ENCODE results near the gene PIGO. TPM values are rescaled to one million over a fixed set of nuclear protein-coding genes. Genes with fewer than 3 reads are reported as not detected.

Gene PIGO
- total and polyA plus RNA-seq, 9 of the 15 experiments (the other 6 are each of a cell fraction or from before 2014, with no cell fraction given): 5.4 to 13.7 (median 9.7) TPM

- TF ChIP-seq CLOCK (CRISPR knock-in tag; IDR thresholded peaks at IDR 0.05; ENCODE audit: borderline replicate concordance): no peak
- TF ChIP-seq PTRF (tag; IDR thresholded peaks at IDR 0.05): no peak
- TF ChIP-seq ZNF318 (IDR thresholded peaks at IDR 0.05; ENCODE audit: borderline replicate concordance in 1 of 2, low read depth in 1 of 2): no peak
- no peak for TF ChIP-seq RNF2 (IDR thresholded peaks at IDR 0.05)
- no peak for TF ChIP-seq ZNF124 (CRISPR knock-in tag; IDR thresholded peaks at IDR 0.05)
- no peak for TF ChIP-seq ZNF561 (CRISPR knock-in tag; conservative IDR thresholded peaks at IDR 0.05)
- no peak for TF ChIP-seq MTA2 (IDR thresholded peaks at IDR 0.05; ENCODE audit: low read depth)
- TF ChIP-seq FOXA1 (IDR thresholded peaks at IDR 0.05; ENCODE audit: borderline replicate concordance): no peak
- TF ChIP-seq ZFX (CRISPR knock-in tag; IDR thresholded peaks at IDR 0.05): no peak
- peak; percentile 86 for TF ChIP-seq RFX1 (IDR thresholded peaks at IDR 0.05)
- TF ChIP-seq TCF7L2 (IDR thresholded peaks at IDR 0.05; ENCODE audit: low read depth, low read length): no peak
- TF ChIP-seq POLR2B (IDR thresholded peaks at IDR 0.05; ENCODE audit: low read depth, partially characterized antibody): peak; percentile 81
- 0 out of 2 replicates have a peak, but pooled peaks have one; percentile 1 for TF ChIP-seq SMAD4 (CRISPR knock-in tag; conservative IDR thresholded peaks at IDR 0.05)
- TF ChIP-seq POLR2H (tag; IDR thresholded peaks at IDR 0.05; ENCODE audit: low read depth): peak; percentile 84
- peak; percentile 63 for TF ChIP-seq ZNF316 (IDR thresholded peaks at IDR 0.05)
- no peak for TF ChIP-seq TCF15 (CRISPR knock-in tag; IDR thresholded peaks at IDR 0.05)
- no peak for TF ChIP-seq ZNF184 (CRISPR knock-in tag; IDR thresholded peaks at IDR 0.05)
- no peak for TF ChIP-seq GATAD2B (IDR thresholded peaks at IDR 0.05; ENCODE audit: borderline replicate concordance)
These were observed 23.7 kb downstream of the PIGO start, which contains the start of gene VCP (continued) for GRCh38 chr9:35072461-35073278.

Data from K562 (cell line).